NCI-H524 treated with DMSO at 0.1 percent for 48 hours (cell line): ENCODE results near the gene P2RY12.

ENCODE experiments used
- DNase-seq: peaks from one replicate; lab custom pipeline; 2025; lab: John Stamatoyannopoulos, UW

The P2RY12 gene

DNA sequence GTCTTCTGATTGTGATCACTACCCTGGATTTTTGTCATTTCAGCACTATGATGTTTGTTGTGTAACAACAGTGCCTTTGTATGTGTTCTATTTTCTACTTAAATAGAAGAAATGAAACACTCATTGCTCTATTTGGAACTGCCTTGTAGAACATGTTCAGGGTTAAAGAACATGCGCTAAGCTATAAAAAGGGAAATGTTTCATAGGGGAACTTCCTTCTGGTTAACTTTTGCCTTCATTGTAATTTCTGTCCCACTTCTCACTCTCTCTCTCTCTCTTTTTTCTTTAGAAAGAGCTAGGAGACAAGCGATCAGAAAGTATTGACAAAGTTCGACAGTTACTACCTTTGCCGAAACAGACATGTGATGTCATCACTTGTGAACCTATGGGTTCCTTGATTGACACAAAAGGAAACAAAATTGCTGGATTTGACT, at the start of gene P2RY12:
Gene P2RY12 (minus strand): TSS at position 13 of the 434 bp plus-strand sequence. CDS start 45,908 bp downstream, outside the sequence.
- DNase-seq, result no peak

DNA sequence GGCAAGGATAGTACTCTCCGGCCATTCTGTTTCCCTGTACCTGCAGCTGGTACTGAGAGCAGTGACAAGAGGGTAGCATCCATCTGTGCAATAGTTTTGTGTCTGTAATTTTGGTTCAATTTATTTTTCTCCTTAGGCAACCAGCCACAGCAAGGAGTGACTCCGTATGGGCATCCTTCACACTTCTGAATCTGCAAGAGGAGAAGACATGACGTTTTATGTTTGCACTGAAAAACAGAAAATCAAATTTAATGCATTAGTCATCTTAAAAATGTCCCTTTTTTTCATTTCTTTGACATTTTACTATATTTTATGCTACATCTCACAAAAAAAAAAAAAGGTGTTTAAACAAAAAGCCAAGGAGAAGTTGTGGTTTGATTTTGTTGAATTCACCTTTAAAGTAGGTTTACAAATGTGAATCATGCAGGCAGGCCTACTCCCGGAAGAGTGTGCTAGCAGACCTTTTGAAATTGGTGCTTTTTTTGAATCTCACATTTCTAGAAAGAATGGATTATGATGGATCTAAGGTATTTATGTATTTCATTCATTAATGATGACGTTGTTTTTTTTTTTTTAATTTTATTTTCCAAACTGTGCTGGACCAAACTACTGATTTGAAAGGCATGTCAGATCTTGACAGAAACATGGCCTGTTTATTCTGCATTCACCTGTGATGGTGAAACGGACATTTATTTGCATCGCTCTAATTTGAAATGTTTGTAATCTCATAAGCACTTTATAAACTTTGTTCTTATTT, 48.2 kb upstream of the P2RY12 start:
- DNase-seq, result no peak

DNA sequence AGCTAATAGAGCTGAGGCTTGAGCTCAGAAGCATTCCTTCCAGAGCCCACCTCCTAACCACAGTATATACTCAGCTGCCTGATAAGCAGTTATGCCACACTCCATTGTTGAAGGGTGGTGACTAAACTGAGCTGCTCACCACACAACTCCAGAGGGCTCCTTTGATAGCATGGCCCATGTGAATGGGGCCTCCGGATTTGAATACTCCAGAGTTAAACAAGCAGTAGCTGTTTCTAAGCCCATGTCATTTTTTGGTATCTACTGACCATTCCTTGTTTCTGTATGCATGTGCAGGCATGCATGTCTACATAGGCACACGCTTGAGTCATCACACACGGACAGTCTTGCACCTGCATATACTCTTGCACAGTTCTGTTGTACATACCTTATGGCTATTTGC, 47.4 kb upstream of the P2RY12 start:
- DNase-seq, result no peak

DNA sequence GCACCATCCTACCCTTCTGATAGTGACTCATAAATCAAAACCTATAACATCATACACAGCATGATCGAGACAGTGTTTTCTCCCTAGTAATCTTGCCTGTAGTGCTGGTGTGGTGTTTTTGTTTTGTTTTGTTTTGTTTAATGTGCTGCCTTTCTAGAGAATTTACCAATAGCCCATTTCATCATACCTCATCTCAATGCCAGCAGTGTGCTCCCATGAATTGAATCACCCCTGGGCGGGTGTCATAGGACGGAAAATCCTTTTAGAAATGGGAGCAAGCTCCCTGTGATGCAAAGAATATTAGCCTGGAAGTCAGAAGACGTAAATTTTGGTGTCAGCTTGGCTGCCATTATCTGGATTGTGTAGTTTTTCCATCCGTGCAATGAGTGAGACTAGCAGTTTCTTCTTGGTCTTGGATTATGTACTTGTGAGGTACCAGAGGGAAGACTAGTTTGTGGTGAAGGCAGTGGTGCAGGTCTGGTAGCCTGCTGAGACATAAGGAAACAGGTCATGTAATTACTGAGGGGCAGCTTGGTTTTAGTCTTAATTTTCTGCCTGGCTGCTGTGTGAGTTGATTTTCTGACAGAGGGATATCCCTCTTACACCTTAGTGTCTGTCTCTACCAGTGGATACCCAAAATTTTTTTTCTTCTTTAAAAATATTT, 46.4 kb upstream of the P2RY12 start:
- DNase-seq, result no peak

DNA sequence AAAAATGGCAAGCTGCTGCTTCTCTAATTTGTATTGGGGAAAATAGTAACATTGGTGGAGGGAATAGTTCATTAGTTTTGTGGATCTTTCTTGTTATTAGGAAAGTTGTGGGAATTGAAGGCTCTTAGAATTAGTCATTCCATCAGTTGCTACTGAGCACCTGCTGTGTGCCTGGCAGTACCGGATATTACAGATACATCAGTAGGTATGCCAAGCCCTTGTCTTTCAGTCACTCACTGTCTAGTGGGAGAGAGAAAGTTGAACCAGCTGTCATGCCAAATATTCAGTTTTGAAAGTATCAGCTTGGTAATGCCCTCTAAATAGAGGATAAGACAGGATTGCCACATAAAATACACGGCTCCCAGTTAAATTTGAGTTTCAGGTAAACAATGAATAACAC, 43.8 kb upstream of the P2RY12 start:
- no peak for DNase-seq

DNA sequence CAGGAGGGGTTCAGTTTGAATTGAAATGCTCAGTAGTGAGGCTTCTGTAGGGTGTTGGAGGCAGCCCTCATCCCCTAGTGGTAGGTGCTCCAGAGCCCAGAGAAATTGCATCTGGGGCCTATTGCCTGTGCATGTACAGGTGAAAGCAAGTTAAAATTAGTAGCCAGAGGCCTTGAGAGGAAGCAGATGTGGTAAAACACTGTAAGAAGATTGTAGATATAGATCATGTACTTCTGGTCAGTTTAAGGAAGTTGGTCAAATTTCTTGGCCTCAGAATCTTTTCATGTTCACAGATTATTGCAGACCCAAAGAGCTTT, 41.7 kb upstream of the P2RY12 start:
- no peak for DNase-seq

DNA sequence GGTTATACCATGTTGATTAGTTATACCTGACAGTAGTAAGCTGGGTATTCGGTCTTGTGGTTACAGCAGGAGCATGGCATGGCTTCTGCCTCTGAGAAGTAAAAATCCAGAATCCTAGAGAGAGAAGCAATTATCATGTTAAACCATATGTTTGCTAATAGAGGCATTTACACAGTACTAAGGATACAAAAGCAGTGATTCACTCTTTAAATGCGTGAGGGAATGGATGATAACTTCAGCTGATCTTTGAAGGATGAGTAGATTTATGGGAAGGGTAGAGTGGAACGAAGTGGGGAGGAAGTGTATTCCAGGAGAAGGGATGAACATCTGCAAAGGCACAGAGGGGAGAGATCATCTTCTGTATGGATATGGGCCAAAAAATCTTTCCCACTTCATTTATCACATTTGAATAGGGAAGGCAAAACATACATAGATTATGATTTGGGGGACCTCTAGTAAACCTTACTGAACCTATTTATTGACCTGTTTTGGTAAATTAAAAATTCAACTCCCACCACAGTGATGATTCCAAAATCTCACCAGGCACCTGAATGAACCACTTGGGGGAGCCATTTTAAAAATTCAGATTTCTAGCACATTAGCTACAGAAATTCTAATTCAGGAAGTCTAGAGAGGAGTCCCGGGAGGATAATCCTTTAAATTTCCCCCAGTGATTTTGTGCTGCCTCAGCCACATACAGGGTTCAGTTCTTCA, 41.2 kb upstream of the P2RY12 start:
- no peak for DNase-seq

DNA sequence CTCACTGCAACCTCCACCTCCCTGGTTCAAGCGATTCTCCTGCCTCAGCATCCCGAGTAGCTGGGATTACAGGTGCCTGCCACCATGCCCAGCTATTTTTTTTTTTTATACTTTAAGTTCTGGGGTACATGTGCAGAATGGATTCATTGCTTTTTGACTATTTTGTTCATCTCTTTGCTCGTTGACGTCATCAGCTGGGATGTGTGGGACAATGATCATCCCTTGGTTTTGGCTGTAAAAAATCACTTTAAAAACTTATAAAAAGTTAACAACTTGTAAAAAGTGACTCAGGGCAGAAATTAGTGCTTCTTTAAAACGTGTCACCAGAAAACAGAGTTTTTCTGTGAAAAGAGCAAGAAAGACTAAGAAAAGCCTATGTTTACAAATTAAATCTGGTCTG, 38.5 kb upstream of the P2RY12 start:
- no peak for DNase-seq

DNA sequence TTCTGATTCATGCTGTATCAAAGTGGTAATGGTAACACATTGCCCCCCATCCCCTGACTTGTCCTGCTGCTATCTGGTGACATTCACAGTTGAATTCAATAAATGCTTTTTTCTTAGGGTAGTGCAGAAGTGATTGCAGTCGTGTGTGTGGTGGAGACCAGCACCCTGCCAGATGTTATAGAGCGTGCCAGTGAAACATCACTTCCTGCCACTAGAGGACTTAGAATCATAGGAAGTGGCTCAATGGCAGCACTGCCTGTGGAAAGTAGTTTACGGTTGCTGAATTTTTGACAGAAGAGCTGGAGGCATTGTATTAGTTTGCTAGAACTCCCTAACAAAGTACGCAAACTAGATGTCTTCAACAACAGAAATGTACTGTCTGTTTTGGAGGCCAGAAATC, 37.4 kb upstream of the P2RY12 start:
- DNase-seq, result no peak

DNA sequence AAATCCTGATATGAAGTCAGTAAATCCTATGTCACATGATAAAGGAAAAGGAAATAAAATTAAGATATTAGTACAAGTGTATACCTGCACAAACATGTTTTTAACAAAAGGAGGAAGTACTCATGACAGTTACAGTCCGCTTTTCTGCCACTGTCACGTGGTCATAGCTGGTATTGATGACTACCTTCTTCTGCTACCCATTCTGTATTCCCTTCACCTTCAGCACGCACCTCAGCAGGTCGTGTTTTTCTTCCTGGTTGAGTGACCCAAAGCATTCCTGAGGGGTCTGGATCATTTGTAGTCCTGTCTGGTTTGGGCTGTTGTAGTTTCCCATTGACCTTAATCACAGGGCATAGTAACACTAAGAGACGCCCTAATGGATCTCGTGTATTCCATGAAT, 35.3 kb upstream of the P2RY12 start:
- no peak for DNase-seq

DNA sequence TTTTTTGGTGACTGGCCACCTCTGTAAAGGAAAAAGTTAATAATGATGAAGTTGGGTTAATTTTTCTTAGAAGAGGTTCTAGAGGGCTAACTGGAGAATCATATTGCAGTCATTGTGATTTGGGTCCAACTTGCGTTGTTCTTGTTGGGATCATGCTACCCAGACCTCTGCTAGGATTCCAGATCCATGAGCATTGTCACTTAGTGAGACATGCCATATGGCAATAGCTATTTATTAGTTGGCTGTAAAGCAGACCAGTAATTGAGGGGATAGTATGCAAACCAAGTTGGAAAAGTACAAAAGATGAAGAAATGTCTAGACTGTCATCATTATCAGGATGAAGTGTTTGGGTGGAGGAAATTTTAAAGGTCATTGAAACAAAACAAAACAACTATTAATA, 30.7 kb upstream of the P2RY12 start:
- no peak for DNase-seq

DNA sequence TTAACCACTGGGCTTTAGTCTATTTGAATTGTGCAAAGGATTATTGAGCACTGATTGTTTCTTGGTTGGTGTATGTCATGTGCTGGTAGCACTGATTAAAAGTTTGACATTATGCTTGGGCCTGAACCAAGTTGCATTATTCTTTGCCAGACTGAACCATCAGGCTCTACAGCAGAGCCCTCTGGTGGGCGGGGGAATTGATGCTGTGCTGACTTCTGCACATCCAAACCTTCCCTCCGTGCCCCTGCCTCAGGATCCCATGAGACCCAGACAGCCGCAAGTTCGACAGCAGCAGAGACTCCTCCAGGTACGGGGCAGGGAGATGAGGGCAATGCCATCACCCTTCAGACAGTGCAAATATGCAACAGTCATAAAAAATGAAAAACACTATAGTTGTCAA, 28.4 kb upstream of the P2RY12 start:
- no peak for DNase-seq

DNA sequence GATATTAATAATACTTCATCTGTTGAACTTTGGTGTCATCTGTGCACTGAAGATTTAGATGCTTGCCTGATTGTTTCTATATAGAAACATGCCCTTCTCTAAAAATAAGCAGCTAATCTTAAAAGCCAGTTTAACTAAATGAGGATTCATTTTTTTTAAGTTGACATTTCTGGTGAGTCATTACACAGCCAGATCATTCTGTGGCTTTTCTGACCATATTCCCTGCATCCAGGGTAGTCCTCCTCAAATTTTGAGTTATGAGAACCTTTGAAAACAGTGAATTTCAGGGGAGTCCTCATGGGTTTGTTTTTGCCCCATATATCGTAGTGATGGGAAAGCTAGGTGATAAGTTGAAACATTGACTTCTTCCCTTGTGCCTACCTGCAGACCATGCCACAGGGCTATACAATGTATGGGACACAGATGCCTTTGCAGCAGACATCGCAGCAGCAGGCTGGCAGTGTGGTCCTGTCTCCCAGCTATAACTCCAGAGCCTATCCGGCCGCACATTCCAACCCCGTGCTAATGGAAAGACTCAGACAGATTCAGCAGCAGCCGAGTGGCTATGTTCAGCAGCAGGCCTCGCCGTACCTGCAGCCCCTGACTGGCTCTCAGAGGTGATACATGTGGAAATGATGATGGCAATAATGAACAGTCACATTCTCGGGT, 26.5 kb upstream of the P2RY12 start:
- no peak for DNase-seq

DNA sequence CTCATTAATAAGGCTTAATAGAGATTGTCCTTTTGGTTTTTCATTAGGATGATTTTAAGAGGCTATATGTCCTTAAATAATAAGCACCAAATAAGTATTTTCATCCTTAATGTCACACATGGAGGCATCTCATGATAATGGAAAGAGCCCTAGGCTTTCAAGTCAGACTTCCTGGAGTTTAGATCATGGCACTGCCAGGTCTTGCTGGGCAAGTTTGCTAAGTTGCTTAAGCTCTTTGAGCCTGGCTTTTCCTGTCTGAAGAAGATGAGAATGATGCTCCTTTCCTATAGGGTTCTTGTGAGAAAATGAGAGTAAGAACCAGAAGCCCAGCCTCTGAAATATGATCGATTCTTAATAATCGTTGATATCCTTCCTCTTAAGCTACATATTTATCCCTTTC, 23.4 kb upstream of the P2RY12 start:
- DNase-seq, result no peak

DNA sequence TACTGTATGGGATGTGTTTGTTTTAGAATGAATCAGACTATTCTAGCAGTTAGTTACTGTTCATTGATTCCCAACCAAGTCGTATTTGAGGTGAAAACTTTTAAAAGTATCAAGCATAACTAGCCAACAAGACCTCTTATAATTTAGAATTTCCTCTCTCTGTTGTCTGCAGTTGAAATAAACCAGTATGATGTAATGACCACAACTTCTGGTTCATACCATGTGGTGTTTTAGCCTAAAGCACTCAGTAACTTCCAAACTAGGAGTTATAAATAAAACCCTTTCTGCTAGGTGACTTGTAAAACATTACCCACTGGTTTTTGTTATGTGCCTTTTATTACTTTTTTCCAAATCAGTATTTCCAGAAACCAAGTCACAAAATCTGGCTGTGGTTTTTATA, 19.8 kb upstream of the P2RY12 start:
- DNase-seq, result no peak

DNA sequence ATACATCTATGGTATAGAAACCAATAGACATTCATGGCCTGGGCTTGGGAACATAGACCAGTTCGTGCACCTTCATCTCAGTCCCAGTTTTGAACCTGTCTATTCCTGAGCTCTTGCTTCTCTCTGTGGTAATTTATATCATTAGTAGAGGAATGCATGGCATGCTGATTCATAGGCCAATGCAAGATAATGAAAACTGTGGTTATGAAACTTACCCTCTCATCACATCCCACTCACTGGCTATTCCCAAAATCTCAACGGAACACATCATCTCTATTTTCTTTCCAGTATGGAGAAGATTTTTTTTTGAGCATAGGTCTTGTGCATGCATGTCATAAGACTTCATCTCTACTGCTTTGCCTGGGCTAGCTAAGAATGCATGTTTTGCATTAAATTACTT, 18.7 kb upstream of the P2RY12 start:
- no peak for DNase-seq

DNA sequence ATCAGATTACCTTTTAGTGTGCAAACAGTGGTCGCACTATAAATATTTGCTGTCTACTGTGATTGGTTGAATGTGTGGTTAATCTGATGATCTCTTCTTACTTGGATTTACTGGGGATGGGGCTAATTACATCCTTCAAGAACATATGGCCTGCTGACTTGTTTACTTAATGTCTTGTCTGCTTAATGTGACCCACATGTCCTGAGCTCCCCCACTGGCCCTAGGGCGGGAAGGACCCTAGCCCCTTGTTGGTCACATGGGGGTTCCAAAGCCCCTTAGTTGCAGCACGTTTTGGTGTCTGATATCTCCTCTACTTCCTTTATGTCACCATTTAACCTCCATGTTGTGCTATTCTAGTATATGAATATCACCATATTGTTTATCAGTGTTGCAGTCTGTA, 17.8 kb upstream of the P2RY12 start:
- peak; percentile 73 for DNase-seq

DNA sequence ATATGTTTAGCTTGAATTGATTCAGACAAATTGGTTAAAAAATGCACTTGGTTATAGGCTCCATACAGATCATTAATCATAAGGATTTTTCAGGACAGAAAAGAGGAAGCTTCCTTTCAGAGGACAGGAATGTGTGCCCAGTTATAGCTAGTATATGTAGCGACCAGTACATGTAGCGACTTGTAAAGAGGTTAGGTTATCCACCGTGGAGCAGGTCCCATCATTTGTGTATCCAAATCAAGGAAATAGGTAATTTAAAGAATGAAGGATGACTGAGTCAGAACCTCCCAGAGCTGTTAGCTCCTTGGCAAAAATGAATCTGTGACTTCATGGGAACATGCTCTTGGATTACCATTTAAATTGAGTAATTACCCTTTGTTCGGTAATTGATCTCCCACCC, 15.8 kb upstream of the P2RY12 start:
- no peak for DNase-seq

DNA sequence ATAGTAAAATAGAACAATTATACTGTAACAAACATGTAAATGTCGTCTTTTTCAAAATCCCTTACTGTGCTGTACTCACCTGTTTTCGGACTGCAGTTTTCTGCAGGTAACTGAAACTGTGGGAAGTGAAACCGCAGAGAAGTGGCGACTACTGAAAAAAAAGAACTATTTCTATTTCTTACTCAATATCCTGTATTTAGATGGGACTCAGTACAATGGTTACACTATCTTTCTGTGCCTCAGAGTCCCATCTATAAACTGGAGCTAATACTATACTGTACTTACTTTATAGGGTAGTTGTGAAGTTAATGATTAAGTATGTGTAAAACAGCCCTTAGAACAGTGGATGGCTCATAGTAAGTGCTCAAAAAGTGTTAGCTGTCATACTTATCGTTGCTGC, 14.3 kb upstream of the P2RY12 start:
- no peak for DNase-seq

DNA sequence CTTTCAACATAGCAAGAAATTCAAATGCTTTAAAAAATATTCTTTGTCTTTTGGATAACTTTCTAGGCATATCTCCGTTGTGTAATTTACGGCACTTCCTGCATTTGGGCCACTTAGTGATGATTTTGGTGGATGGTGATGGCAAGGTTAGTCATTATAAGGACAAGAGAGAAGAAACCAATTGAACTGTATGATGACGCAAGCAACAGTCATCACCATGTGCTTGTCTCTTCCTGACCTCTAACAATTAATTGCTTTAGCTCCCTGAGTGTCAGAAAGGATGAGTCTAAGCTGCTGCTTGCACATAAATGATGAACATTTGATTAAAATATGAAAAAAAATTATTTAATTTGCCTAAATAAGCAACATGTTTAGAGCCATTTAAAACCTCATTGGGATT, 11.3 kb upstream of the P2RY12 start:
- DNase-seq, result no peak

DNA sequence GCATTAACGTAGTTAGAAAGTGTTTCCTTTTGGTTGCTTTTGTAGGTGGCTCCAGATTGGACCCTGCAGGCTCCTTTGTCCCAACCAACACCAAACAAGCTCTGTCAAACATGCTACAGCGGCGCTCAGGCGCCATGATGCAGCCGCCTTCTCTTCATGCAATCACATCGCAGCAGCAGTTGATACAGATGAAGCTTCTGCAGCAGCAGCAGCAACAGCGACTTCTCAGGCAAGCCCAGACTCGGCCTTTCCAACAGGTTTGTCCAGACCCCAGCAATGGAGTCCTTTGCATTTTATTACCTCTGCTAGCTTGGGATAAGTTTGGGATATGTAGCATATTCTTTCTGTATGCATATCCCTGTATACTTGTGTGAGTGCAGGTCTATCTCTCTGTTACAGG, 10.1 kb upstream of the P2RY12 start:
- DNase-seq, result no peak

DNA sequence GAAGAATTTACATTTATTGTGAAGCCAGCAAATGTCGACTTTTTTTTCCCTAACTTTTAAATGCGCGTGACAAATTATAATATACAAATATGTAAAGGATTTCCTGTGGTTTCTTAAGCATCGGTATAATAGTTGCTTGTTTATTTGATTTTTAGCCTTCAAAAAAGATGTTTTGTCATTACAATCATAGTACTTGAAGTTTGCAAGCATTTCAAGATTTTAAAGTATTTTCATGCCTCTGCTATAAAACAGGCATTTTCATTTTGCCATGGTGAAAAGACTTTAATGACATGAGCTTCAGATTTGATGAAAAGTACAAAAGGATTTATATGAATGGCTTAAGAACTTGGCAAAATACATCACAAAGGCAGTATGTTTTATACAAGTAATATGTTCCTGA, 9.4 kb upstream of the P2RY12 start:
- no peak for DNase-seq
